GM23338 (cell line): ENCODE results near the gene EPS8L3. TPM values are rescaled to one million over a fixed set of nuclear protein-coding genes. Genes with fewer than 3 reads are reported as not detected.

Source experiments
- ATAC-seq: fragments of 200-7000 bp; cut with Tn5 transposase; 3 replicates; pipeline ENCODE4 v1.9.1; 2020
- DNase-seq: peaks from one replicate; pipeline ENCODE4 v3.0.0-alpha.2; 2015; ENCODE audit warnings: low spot score
- H2AFZ ChIP-seq: fragments of 200-600 bp; sonication (generic); 2 replicates; pipeline ENCODE4 v1.8.0; 2016; ENCODE audit warnings: antibody characterized with exemption, mild to moderate bottlenecking, moderate library complexity
- H3F3A ChIP-seq: fragments of 200-600 bp; sonication (generic); replicated peaks from 2 replicates; pipeline ENCODE4 v1.8.0; 2017; ENCODE audit warnings: antibody characterized with exemption, mixed run types, low read depth
- H3K27ac ChIP-seq: fragments of 200-600 bp; sonication (generic); 2 replicates; pipeline ENCODE4 v1.6.1; 2016; ENCODE audit warnings: low read depth
- H3K27me3 ChIP-seq: fragments of 200-600 bp; sonication (generic); 2 replicates; pipeline ENCODE4 v1.8.0; 2016; ENCODE audit warnings: mild to moderate bottlenecking, mixed run types, moderate library complexity; ENCODE audit not compliant: insufficient read depth
- H3K36me3 ChIP-seq: fragments of 200-600 bp; sonication (generic); 2 replicates; pipeline ENCODE4 v1.8.0; 2016; ENCODE audit warnings: mild to moderate bottlenecking; ENCODE audit not compliant: insufficient read depth
- H3K4me1 ChIP-seq: fragments of 200-600 bp; sonication (generic); 2 replicates; pipeline ENCODE4 v1.8.0; 2016; ENCODE audit warnings: mild to moderate bottlenecking, moderate library complexity; ENCODE audit not compliant: insufficient read depth
- H3K4me2 ChIP-seq: fragments of 200-600 bp; sonication (generic); 2 replicates; pipeline ENCODE4 v1.7.1; 2017; ENCODE audit warnings: mixed run types
- H3K4me3 ChIP-seq: fragments of 200-600 bp; sonication (generic); 2 replicates; pipeline ENCODE4 v1.6.1; 2016; ENCODE audit warnings: mixed run types
- H3K79me2 ChIP-seq: fragments of 200-600 bp; sonication (generic); replicated peaks from 2 replicates; pipeline ENCODE4 v1.8.0; 2017; ENCODE audit warnings: mild to moderate bottlenecking; ENCODE audit not compliant: insufficient read depth
- H3K9me2 ChIP-seq: fragments of 200-600 bp; sonication (generic); 2 replicates; pipeline ENCODE4 v1.8.0; 2017; ENCODE audit not compliant: insufficient read depth
- H4K20me1 ChIP-seq: fragments of 200-600 bp; sonication (generic); replicated peaks from 2 replicates; pipeline ENCODE4 v1.8.0; 2017; ENCODE audit warnings: mild to moderate bottlenecking; ENCODE audit not compliant: insufficient read depth
- H3K27ac Mint-ChIP-seq: 2 replicates; pipeline ENCODE4 v1.8.0; 2020; ENCODE audit warnings: inconsistent platforms, mild to moderate bottlenecking, moderate library complexity, mixed read lengths
- H3K27me3 Mint-ChIP-seq: 3 replicates; pipeline ENCODE4 v1.8.0; 2022; ENCODE audit warnings: low read depth, mild to moderate bottlenecking, moderate library complexity, mixed read lengths, inconsistent platforms; ENCODE audit not compliant: insufficient read depth, poor library complexity
- H3K36me3 Mint-ChIP-seq: 3 replicates; pipeline ENCODE4 v1.8.0; 2021; ENCODE audit warnings: low read depth, mild to moderate bottlenecking, inconsistent platforms, moderate library complexity, mixed read lengths
- H3K4me1 Mint-ChIP-seq: 3 replicates; pipeline ENCODE4 v1.8.0; 2020; ENCODE audit warnings: mild to moderate bottlenecking, inconsistent platforms, mixed read lengths
- H3K4me3 Mint-ChIP-seq: 3 replicates; pipeline ENCODE4 v1.8.0; 2021; ENCODE audit warnings: moderate library complexity, mild to moderate bottlenecking, inconsistent platforms, mixed read lengths
- H3K9me3 Mint-ChIP-seq: 3 replicates; pipeline ENCODE4 v1.8.0; 2020; ENCODE audit warnings: moderate library complexity, mild to moderate bottlenecking, inconsistent platforms, mixed read lengths
- CREB1 ChIP-seq: fragments of 250-450 bp; sonication (Bioruptor Pico); IDR thresholded peaks from 2 replicates; pipeline ENCODE4 v1.5.0; 2020; ENCODE audit warnings: low read depth, mild to moderate bottlenecking, moderate library complexity
- CTCF ChIP-seq, 2 experiments: fragments of 200-600 bp in 1 of 2; sonication (generic) in 1 of 2; conservative IDR thresholded peaks; 2 replicates each; pipeline versions ENCODE4 v1.5.1 to v1.6.1; 2016 to 2017; ENCODE audit warnings: antibody characterized with exemption in 2 of 2, low read depth in 2 of 2, mild to moderate bottlenecking in 2 of 2, moderate library complexity in 1 of 2
- ETS1 ChIP-seq: IDR thresholded peaks from 2 replicates; pipeline ENCODE4 v1.6.1; 2016; ENCODE audit warnings: antibody characterized with exemption
- EZH2 ChIP-seq: fragments of 200-600 bp; sonication (generic); IDR thresholded peaks from one replicate; pipeline ENCODE4 v1.8.0; 2017; ENCODE audit warnings: antibody characterized with exemption, mild to moderate bottlenecking, low read depth; ENCODE audit not compliant: unreplicated experiment
- EZH2phosphoT487 ChIP-seq: fragments of 200-600 bp; sonication (generic); IDR thresholded peaks from one replicate; pipeline ENCODE4 v1.8.1; 2018; ENCODE audit warnings: antibody characterized with exemption; ENCODE audit not compliant: unreplicated experiment
- JUNB ChIP-seq: IDR thresholded peaks from one replicate; pipeline ENCODE4 v1.6.1; 2016; ENCODE audit warnings: antibody characterized with exemption; ENCODE audit not compliant: unreplicated experiment
- NANOG ChIP-seq: IDR thresholded peaks from 2 replicates; pipeline ENCODE4 v1.6.1; 2016; ENCODE audit warnings: antibody characterized with exemption, borderline replicate concordance
- POLR2AphosphoS5 ChIP-seq: IDR thresholded peaks from 2 replicates; pipeline ENCODE4 v1.6.1; 2016; ENCODE audit warnings: antibody characterized with exemption, low read depth
- STAT1 ChIP-seq: IDR thresholded peaks from one replicate; pipeline ENCODE4 v1.6.1; 2016; ENCODE audit warnings: antibody characterized with exemption; ENCODE audit not compliant: unreplicated experiment
- ZNF114 ChIP-seq: fragments of 250-450 bp; sonication (Bioruptor Pico); IDR thresholded peaks from 2 replicates; pipeline ENCODE4 v1.5.0; 2020; ENCODE audit warnings: mild to moderate bottlenecking, moderate library complexity
- ZNF331 ChIP-seq: fragments of 250-450 bp; sonication (Bioruptor Pico); IDR thresholded peaks from 2 replicates; pipeline ENCODE4 v1.5.0; 2020; ENCODE audit warnings: low read depth, mild to moderate bottlenecking, moderate library complexity
- polyA plus RNA-seq: library from polyadenylated mRNA; unstranded; fragments of >200 nt; fragmentation: Nextera tagmentation; extraction: Ambion mirVana; gene quantifications from 2 replicates; pipeline ENCODE4 v1.2.1, GENCODE V29; 2016
- total RNA-seq: library from RNA; depleted of rRNA; stranded (reverse); fragments of >200 nt; shearing (Covaris generic); gene quantifications from 2 replicates; pipeline ENCODE4 v1.2.3, GENCODE V29; 2014
- TF ChIP-seq, protein P1 (sequence below): fragments of 250-450 bp; sonication (Bioruptor Pico); IDR thresholded peaks from 2 replicates; pipeline ENCODE4 v1.5.0; 2020; ENCODE audit warnings: mild to moderate bottlenecking, moderate library complexity
- TF ChIP-seq, protein P2 (sequence below): IDR thresholded peaks from one replicate; pipeline ENCODE4 v1.6.1; 2018; ENCODE audit warnings: antibody characterized with exemption; ENCODE audit not compliant: unreplicated experiment

Gene EPS8L3
- total and polyA plus RNA-seq, 2 experiments from 2014 or later = not detected

- Histone ChIP-seq H3K9me2 (no peaks in the 10 kb centered on the region), H3K27ac (no peak overlapping the region), H3K36me3 (0 out of 2 replicates have a peak, but pooled peaks cover 1% of the 10 kb centered on the region), H2AFZ (no peak overlapping the region), H3K27me3 (no peaks in the 10 kb centered on the region), H3K4me3 (no peak overlapping the region), H3K79me2 (no peaks in the 10 kb centered on the region), H3F3A (no peaks in the 10 kb centered on the region), H3K4me2 (no peak overlapping the region), H3K4me1 (peaks cover 10% of the 10 kb centered on the region), H4K20me1 (no peaks in the 10 kb centered on the region)
- H3K4me3 Mint-ChIP-seq = no peak overlapping the region
- H3K9me3 Mint-ChIP-seq = peaks cover 5% of the 10 kb centered on the region
- no peak for DNase-seq
- H3K36me3 Mint-ChIP-seq = peaks cover 4% of the 10 kb centered on the region; the same call in 1 of the 3 replicates
- no peak for ATAC-seq
- TF ChIP-seq, protein P1, sequence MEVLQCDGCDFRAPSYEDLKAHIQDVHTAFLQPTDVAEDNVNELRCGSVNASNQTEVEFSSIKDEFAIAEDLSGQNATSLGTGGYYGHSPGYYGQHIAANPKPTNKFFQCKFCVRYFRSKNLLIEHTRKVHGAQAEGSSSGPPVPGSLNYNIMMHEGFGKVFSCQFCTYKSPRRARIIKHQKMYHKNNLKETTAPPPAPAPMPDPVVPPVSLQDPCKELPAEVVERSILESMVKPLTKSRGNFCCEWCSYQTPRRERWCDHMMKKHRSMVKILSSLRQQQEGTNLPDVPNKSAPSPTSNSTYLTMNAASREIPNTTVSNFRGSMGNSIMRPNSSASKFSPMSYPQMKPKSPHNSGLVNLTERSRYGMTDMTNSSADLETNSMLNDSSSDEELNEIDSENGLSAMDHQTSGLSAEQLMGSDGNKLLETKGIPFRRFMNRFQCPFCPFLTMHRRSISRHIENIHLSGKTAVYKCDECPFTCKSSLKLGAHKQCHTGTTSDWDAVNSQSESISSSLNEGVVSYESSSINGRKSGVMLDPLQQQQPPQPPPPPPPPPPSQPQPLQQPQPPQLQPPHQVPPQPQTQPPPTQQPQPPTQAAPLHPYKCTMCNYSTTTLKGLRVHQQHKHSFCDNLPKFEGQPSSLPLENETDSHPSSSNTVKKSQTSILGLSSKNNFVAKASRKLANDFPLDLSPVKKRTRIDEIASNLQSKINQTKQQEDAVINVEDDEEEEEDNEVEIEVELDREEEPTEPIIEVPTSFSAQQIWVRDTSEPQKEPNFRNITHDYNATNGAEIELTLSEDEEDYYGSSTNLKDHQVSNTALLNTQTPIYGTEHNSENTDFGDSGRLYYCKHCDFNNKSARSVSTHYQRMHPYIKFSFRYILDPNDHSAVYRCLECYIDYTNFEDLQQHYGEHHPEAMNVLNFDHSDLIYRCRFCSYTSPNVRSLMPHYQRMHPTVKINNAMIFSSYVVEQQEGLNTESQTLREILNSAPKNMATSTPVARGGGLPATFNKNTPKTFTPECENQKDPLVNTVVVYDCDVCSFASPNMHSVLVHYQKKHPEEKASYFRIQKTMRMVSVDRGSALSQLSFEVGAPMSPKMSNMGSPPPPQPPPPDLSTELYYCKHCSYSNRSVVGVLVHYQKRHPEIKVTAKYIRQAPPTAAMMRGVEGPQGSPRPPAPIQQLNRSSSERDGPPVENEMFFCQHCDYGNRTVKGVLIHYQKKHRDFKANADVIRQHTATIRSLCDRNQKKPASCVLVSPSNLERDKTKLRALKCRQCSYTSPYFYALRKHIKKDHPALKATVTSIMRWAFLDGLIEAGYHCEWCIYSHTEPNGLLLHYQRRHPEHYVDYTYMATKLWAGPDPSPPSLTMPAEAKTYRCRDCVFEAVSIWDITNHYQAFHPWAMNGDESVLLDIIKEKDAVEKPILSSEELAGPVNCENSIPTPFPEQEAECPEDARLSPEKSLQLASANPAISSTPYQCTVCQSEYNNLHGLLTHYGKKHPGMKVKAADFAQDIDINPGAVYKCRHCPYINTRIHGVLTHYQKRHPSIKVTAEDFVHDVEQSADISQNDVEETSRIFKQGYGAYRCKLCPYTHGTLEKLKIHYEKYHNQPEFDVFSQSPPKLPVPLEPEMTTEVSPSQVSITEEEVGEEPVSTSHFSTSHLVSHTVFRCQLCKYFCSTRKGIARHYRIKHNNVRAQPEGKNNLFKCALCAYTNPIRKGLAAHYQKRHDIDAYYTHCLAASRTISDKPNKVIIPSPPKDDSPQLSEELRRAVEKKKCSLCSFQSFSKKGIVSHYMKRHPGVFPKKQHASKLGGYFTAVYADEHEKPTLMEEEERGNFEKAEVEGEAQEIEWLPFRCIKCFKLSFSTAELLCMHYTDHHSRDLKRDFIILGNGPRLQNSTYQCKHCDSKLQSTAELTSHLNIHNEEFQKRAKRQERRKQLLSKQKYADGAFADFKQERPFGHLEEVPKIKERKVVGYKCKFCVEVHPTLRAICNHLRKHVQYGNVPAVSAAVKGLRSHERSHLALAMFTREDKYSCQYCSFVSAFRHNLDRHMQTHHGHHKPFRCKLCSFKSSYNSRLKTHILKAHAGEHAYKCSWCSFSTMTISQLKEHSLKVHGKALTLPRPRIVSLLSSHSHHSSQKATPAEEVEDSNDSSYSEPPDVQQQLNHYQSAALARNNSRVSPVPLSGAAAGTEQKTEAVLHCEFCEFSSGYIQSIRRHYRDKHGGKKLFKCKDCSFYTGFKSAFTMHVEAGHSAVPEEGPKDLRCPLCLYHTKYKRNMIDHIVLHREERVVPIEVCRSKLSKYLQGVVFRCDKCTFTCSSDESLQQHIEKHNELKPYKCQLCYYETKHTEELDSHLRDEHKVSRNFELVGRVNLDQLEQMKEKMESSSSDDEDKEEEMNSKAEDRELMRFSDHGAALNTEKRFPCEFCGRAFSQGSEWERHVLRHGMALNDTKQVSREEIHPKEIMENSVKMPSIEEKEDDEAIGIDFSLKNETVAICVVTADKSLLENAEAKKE (CRISPR knock-in tag) = no peak
- TF ChIP-seq CREB1 (CRISPR knock-in tag) (no peak), ETS1 (no peak), POLR2AphosphoS5 (no peak), STAT1 (no peak), NANOG (no peak), ZNF114 (no peak), EZH2phosphoT487 (no peak), ZNF331 (CRISPR knock-in tag) (no peak), EZH2 (no peak), JUNB (no peak), CTCF (conservative IDR thresholded peaks at IDR 0.05; ENCODE audit: low read depth in 2 of 2) (no peak)
- TF ChIP-seq, protein P2, sequence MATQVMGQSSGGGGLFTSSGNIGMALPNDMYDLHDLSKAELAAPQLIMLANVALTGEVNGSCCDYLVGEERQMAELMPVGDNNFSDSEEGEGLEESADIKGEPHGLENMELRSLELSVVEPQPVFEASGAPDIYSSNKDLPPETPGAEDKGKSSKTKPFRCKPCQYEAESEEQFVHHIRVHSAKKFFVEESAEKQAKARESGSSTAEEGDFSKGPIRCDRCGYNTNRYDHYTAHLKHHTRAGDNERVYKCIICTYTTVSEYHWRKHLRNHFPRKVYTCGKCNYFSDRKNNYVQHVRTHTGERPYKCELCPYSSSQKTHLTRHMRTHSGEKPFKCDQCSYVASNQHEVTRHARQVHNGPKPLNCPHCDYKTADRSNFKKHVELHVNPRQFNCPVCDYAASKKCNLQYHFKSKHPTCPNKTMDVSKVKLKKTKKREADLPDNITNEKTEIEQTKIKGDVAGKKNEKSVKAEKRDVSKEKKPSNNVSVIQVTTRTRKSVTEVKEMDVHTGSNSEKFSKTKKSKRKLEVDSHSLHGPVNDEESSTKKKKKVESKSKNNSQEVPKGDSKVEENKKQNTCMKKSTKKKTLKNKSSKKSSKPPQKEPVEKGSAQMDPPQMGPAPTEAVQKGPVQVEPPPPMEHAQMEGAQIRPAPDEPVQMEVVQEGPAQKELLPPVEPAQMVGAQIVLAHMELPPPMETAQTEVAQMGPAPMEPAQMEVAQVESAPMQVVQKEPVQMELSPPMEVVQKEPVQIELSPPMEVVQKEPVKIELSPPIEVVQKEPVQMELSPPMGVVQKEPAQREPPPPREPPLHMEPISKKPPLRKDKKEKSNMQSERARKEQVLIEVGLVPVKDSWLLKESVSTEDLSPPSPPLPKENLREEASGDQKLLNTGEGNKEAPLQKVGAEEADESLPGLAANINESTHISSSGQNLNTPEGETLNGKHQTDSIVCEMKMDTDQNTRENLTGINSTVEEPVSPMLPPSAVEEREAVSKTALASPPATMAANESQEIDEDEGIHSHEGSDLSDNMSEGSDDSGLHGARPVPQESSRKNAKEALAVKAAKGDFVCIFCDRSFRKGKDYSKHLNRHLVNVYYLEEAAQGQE = no peak
- peaks cover 21% of the 10 kb centered on the region for H3K4me1 Mint-ChIP-seq
- H3K27me3 Mint-ChIP-seq = peaks cover 11% of the 10 kb centered on the region
- H3K27ac Mint-ChIP-seq = no peak overlapping the region; the same call in 1 of the 2 replicates
These were observed 22.4 kb upstream of the EPS8L3 start for GRCh38 chr1:109786112-109786480.
